ENCODE results near the gene RPL10A. TPM values are rescaled to one million over a fixed set of nuclear protein-coding genes. Genes with fewer than 3 reads are reported as not detected.

The RPL10A gene
- total RNA-seq, 1 donor from 2014 or later = 1,245 TPM

DNA sequence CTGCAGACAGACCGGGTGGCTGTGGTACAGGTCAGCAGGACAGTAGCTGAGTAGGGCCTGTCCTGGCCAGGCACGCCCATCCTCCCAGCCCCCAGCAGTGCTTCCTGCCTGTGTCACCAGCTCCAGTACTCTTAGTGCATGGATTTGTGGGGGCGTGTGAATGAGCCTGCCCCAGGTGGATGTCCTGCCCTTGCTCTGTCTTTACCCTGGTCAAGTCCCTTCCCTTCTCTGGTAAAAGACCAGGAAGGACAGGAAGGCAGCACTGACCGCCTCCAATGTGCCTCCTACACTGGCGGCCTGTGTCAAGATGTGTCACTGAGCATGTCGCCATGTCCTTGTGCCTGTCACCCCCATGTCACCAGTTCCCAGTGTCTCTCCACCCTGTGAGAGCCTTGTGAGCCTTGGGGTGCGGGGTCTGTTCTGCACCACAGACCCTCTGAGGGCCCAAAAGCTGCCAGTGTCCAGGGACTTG lies 16.8 kb downstream of the RPL10A start:
- Mint-ChIP-seq H3K4me1 (ENCODE audit: unreplicated experiment) (peaks cover 36% of the 10 kb centered on the region), H3K4me3 (ENCODE audit: unreplicated experiment) (no peak overlapping the region), H3K36me3 (ENCODE audit: unreplicated experiment) (peaks cover 7% of the 10 kb centered on the region), H3K27me3 (ENCODE audit: unreplicated experiment) (no peaks in the 10 kb centered on the region), H3K9me3 (ENCODE audit: unreplicated experiment) (no peaks in the 10 kb centered on the region), H3K27ac (ENCODE audit: unreplicated experiment) (peak overlapping the region; percentile 90)
- DNase-seq (ENCODE audit: extremely low spot score, unreplicated experiment) = no peak
- TF ChIP-seq, protein P1, sequence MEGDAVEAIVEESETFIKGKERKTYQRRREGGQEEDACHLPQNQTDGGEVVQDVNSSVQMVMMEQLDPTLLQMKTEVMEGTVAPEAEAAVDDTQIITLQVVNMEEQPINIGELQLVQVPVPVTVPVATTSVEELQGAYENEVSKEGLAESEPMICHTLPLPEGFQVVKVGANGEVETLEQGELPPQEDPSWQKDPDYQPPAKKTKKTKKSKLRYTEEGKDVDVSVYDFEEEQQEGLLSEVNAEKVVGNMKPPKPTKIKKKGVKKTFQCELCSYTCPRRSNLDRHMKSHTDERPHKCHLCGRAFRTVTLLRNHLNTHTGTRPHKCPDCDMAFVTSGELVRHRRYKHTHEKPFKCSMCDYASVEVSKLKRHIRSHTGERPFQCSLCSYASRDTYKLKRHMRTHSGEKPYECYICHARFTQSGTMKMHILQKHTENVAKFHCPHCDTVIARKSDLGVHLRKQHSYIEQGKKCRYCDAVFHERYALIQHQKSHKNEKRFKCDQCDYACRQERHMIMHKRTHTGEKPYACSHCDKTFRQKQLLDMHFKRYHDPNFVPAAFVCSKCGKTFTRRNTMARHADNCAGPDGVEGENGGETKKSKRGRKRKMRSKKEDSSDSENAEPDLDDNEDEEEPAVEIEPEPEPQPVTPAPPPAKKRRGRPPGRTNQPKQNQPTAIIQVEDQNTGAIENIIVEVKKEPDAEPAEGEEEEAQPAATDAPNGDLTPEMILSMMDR (IDR thresholded peaks at IDR 0.05) = no peak

DNA sequence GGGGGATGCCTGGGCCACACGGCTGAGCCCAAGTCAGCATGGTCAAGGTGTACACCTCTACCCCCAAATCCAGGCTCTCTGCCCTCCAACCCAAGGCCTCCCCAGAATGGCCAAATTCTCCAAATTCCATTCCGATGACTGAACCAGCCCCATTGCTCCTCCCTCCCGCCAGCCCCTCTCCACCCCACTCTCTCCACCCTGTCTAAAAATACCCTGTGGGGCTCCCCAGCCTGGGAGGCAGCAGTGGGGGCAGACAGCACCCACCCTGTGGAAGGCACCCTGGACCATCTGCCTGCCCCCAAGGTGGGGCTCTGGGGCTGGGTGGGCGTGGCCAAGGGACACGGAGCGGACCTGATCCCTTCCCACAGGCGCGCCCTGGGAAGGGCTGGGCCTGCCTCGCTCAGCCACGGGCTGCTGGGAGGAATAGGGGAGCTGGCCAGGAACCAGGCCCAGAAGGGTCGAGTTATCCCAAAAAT lies 17.2 kb downstream of the RPL10A start:
- Mint-ChIP-seq H3K4me1 (ENCODE audit: unreplicated experiment) (peaks cover 40% of the 10 kb centered on the region), H3K4me3 (ENCODE audit: unreplicated experiment) (no peak overlapping the region), H3K36me3 (ENCODE audit: unreplicated experiment) (peaks cover 7% of the 10 kb centered on the region), H3K27me3 (ENCODE audit: unreplicated experiment) (no peaks in the 10 kb centered on the region), H3K9me3 (ENCODE audit: unreplicated experiment) (no peaks in the 10 kb centered on the region), H3K27ac (ENCODE audit: unreplicated experiment) (peak overlapping the region; percentile 90)
- no peak for DNase-seq (ENCODE audit: extremely low spot score, unreplicated experiment)
- TF ChIP-seq, protein P1 (IDR thresholded peaks at IDR 0.05) = no peak

DNA sequence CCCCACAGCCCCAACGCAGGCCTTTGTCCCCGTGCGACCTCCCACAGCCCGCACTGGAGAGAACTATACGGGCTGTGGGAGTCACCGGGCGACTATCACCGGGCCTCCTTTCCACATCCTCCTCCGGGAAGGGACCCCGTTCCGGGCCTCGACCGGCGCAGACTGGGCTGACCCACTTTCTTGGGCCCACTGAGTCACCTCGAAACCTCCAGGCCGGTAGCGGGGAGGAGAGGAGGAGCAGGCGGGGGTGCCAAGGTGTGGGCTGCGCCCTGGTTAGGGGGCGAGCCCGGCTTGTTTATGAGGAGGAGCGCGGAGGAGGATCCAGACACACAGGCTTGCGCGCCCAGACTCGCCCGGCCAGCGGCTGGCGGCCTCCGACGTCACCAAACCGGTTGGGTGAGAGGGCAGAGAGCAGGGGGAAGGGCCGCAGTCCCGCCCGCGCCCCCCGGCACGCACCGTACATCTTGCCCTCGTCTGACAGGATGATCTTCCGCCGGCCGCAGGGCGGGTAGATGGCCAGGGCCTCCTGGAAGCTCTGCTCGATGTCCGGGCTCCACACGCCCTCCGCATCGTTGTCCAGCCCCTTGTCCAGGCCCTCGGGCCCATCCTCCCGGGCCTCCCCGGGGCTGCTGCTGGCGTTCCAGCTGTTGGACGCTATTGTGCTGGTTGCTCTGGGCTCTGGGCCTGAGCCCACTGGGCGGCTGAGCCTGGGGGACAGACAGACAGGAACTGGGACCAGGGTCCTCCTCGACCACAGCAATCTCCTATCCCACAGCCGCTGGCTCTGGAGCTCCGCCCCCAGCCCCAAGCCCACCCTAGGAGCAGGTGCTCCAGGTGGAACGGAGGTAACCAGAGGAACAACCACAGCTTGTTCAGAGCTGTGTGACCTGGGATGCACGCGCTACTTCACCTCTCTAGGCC lies 18.1 kb downstream of the RPL10A start:
- Mint-ChIP-seq H3K4me3 (ENCODE audit: unreplicated experiment) (no peak overlapping the region), H3K9me3 (ENCODE audit: unreplicated experiment) (no peaks in the 10 kb centered on the region), H3K27ac (ENCODE audit: unreplicated experiment) (peak overlapping the region; percentile 90), H3K4me1 (ENCODE audit: unreplicated experiment) (peaks cover 47% of the 10 kb centered on the region), H3K36me3 (ENCODE audit: unreplicated experiment) (peaks cover 7% of the 10 kb centered on the region), H3K27me3 (ENCODE audit: unreplicated experiment) (no peaks in the 10 kb centered on the region)
- DNase-seq (ENCODE audit: extremely low spot score, unreplicated experiment) = no peak
- TF ChIP-seq, protein P1 (IDR thresholded peaks at IDR 0.05) = no peak

DNA sequence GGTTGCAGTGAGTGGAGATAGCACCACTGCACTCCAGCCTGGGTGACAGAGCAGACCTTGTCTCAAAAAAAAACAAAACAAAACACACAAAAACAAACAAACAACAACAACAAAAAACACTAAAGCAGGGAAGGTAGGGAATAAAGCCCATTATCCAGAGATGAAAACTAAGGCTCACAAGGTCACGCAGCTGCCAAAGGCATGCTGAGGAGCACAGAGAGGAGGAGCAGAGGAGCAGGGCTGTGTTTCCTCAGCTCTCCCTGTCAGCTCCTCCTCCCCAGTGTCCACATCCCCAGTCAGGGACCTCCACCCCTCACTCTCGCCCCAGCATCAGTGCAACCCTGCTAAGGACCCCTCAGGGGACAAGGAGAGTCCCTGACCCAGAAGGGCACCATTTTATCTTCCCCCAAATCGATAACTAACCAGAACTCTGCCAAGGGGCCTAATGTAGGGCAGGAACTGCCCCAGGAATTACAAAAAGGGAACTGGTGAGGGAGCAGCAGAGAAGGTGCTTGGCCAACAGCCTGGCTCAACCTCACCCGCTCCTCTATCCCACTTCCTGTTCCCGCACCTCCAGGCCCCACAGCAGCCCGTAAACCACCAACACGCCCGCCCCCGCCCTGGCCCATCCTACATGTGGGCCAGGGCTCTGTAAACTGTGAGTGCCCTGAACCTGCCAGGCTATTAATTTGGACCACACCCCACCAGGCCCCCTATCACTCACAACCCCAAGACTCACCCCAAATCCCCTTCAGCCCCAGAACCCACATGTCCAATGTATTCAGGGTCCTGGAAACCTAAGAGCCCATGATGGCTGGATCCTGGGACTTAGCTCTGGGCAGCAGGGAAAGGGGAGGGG lies 19.7 kb downstream of the RPL10A start:
- H3K36me3 Mint-ChIP-seq (ENCODE audit: unreplicated experiment) = peaks cover 4% of the 10 kb centered on the region
- H3K27me3 Mint-ChIP-seq (ENCODE audit: unreplicated experiment) = no peaks in the 10 kb centered on the region
- TF ChIP-seq, protein P1 (IDR thresholded peaks at IDR 0.05) = no peak
- peaks cover 62% of the 10 kb centered on the region for H3K4me1 Mint-ChIP-seq (ENCODE audit: unreplicated experiment)
- no peak overlapping the region for H3K4me3 Mint-ChIP-seq (ENCODE audit: unreplicated experiment)
- H3K27ac Mint-ChIP-seq (ENCODE audit: unreplicated experiment) = peak overlapping the region; percentile 81
- no peaks in the 10 kb centered on the region for H3K9me3 Mint-ChIP-seq (ENCODE audit: unreplicated experiment)
- DNase-seq (ENCODE audit: extremely low spot score, unreplicated experiment) = no peak
